ENCODE data around the gene CAMK1D.
"Not testable (repeated sequence)": the region's sequence is repeated elsewhere in the genome, so short reads cannot be mapped to it uniquely, and the experiment has no call there.

Gene CAMK1D

GRCh38 chr10:12349629-12350166 is 351 bp downstream of the CAMK1D start:
- peak overlapping the region; percentile 77 for H3K4me3 ChIP-seq (ENCODE audit: low read depth, low read length)
- no peak for TF ChIP-seq CTCF (IDR thresholded peaks at IDR 0.05; ENCODE audit: low read depth, low read length, missing control alignments)
- in situ Hi-C loops (cut with HindIII; ENCODE audit: low sequenced_read_pairs) = no loop called here
- no peak for DNase-seq (ENCODE audit: low read depth)

- peak; percentile 17 for TF ChIP-seq CTCF (IDR thresholded peaks at IDR 0.05; ENCODE audit: low read depth, low read length, missing control alignments)
- peak overlapping the region; percentile 77 for H3K4me3 ChIP-seq (ENCODE audit: low read depth, low read length)
- in situ Hi-C loops (cut with HindIII; ENCODE audit: low sequenced_read_pairs) = no loop called here
- DNase-seq (ENCODE audit: low read depth) = peak; percentile 28
These were observed 973 bp downstream of the CAMK1D start for GRCh38 chr10:12350167-12350872.

GRCh38 chr10:12350925-12351324 is 1.6 kb downstream of the CAMK1D start:
- in situ Hi-C loops (cut with HindIII; ENCODE audit: low sequenced_read_pairs) = no loop called here
- H3K4me3 ChIP-seq (ENCODE audit: low read depth, low read length) = peak overlapping the region; percentile 77
- TF ChIP-seq CTCF (IDR thresholded peaks at IDR 0.05; ENCODE audit: low read depth, low read length, missing control alignments) = no peak
- no peak for DNase-seq (ENCODE audit: low read depth)

GRCh38 chr10:12351447-12351846 is 2.1 kb downstream of the CAMK1D start:
- no peak overlapping the region for H3K4me3 ChIP-seq (ENCODE audit: low read depth, low read length)
- in situ Hi-C loops (cut with HindIII; ENCODE audit: low sequenced_read_pairs) = no loop called here
- no peak for DNase-seq (ENCODE audit: low read depth)
- TF ChIP-seq CTCF (IDR thresholded peaks at IDR 0.05; ENCODE audit: low read depth, low read length, missing control alignments) = no peak

GRCh38 chr10:12351889-12352288 is 2.5 kb downstream of the CAMK1D start:
- in situ Hi-C loops (cut with HindIII; ENCODE audit: low sequenced_read_pairs) = no loop called here
- no peak for DNase-seq (ENCODE audit: low read depth)
- TF ChIP-seq CTCF (IDR thresholded peaks at IDR 0.05; ENCODE audit: low read depth, low read length, missing control alignments) = no peak
- H3K4me3 ChIP-seq (ENCODE audit: low read depth, low read length) = no peak overlapping the region

GRCh38 chr10:12353399-12354242 is 4.3 kb downstream of the CAMK1D start:
- in situ Hi-C loops (cut with HindIII; ENCODE audit: low sequenced_read_pairs) = no loop called here
- no peak for TF ChIP-seq CTCF (IDR thresholded peaks at IDR 0.05; ENCODE audit: low read depth, low read length, missing control alignments)
- DNase-seq (ENCODE audit: low read depth) = no peak
- H3K4me3 ChIP-seq (ENCODE audit: low read depth, low read length) = no peak overlapping the region

- H3K4me3 ChIP-seq (ENCODE audit: low read depth, low read length); DNase-seq (ENCODE audit: low read depth); in situ Hi-C loops (cut with HindIII; ENCODE audit: low sequenced_read_pairs): not testable (repeated sequence)
These were observed 5.3 kb downstream of the CAMK1D start for GRCh38 chr10:12354696-12355095.

All from astrocyte of the cerebellum (primary cell).